HG03039 (cell line): ENCODE measurements around the gene IGF2BP3.
"Not testable (repeated sequence)": the region's sequence is repeated elsewhere in the genome, so short reads cannot be mapped to it uniquely, and the experiment has no call there.

Experiments
- ATAC-seq: cut with Tn5 transposase; IDR thresholded peaks from one replicate; pipeline ENCODE4 v1.9.1; 2021; ENCODE audit warnings: mild to moderate bottlenecking, moderate library complexity; ENCODE audit not compliant: unreplicated experiment

IGF2BP3 gene

GRCh38 chr7:23343806-23344475 is 126.3 kb downstream of the IGF2BP3 start:
- ATAC-seq: no peak

GRCh38 chr7:23343102-23343501 is 127.2 kb downstream of the IGF2BP3 start:
- ATAC-seq: no peak

- no peak for ATAC-seq
Measured at GRCh38 chr7:23341846-23342598, 128.3 kb downstream of the IGF2BP3 start.

GRCh38 chr7:23338863-23339262 is 131.4 kb downstream of the IGF2BP3 start:
- ATAC-seq: no peak

- no peak for ATAC-seq
Measured at GRCh38 chr7:23338439-23338838, 131.9 kb downstream of the IGF2BP3 start.

GRCh38 chr7:23337374-23337773 is 132.9 kb downstream of the IGF2BP3 start:
- ATAC-seq: no peak

- no peak for ATAC-seq
Measured at GRCh38 chr7:23336799-23337283, 133.4 kb downstream of the IGF2BP3 start.

GRCh38 chr7:23336086-23336485 is 134.2 kb downstream of the IGF2BP3 start:
- ATAC-seq: no peak

- ATAC-seq: no peak
Measured at GRCh38 chr7:23335621-23336020, 134.7 kb downstream of the IGF2BP3 start.

- ATAC-seq: no peak
Measured at GRCh38 chr7:23335136-23335535, 135.2 kb downstream of the IGF2BP3 start.

GRCh38 chr7:23334482-23335056 is 135.7 kb downstream of the IGF2BP3 start:
- no peak for ATAC-seq

GRCh38 chr7:23333671-23334246 is 136.5 kb downstream of the IGF2BP3 start:
- no peak for ATAC-seq

GRCh38 chr7:23332910-23333612 is 137.2 kb downstream of the IGF2BP3 start:
- ATAC-seq: no peak

- ATAC-seq: no peak
Measured at GRCh38 chr7:23332193-23332592, 138.1 kb downstream of the IGF2BP3 start.

- no peak for ATAC-seq
Measured at GRCh38 chr7:23331132-23331531, 139.2 kb downstream of the IGF2BP3 start.

GRCh38 chr7:23315366-23315765 is 154.9 kb downstream of the IGF2BP3 start:
- no peak for ATAC-seq

- ATAC-seq: not testable (repeated sequence)
Measured at GRCh38 chr7:23312141-23312540, 158.2 kb downstream of the IGF2BP3 start.

GRCh38 chr7:23308754-23309153 is 161.5 kb downstream of the IGF2BP3 start:
- no peak for ATAC-seq

- no peak for ATAC-seq
Measured at GRCh38 chr7:23306936-23307521, 163.3 kb downstream of the IGF2BP3 start.

GRCh38 chr7:23299770-23300300 is 170.5 kb downstream of the IGF2BP3 start:
- peak; percentile 2 for ATAC-seq
